OCI-M2 (cell line): ENCODE data around the gene CARS2.
"Not testable (repeated sequence)": the region's sequence is repeated elsewhere in the genome, so short reads cannot be mapped to it uniquely, and the experiment has no call there.

ENCODE experiments used
- DNase-seq: peaks from one replicate; lab custom pipeline; 2025; ENCODE audit not compliant: unreplicated experiment; lab: John Stamatoyannopoulos, UW

The CARS2 gene

GRCh38 chr13:110705826-110706569 lies at the start of gene CARS2:
Gene CARS2 (minus strand): TSS chr13:110706116. CDS start chr13:110706093, 23 bp downstream.
- peak; percentile 32 for DNase-seq

- no peak for DNase-seq
Measured at GRCh38 chr13:110748271-110748670, 42.4 kb upstream of the CARS2 start.

- DNase-seq, result no peak
Measured at GRCh38 chr13:110746438-110746837, 40.5 kb upstream of the CARS2 start.

- DNase-seq, result no peak
Measured at GRCh38 chr13:110743687-110744086, 37.8 kb upstream of the CARS2 start.

GRCh38 chr13:110737555-110737954 lies 31.6 kb upstream of the CARS2 start:
- no peak for DNase-seq

GRCh38 chr13:110734561-110734960 lies 28.6 kb upstream of the CARS2 start:
- no peak for DNase-seq

GRCh38 chr13:110731072-110731471 lies 25.2 kb upstream of the CARS2 start:
- DNase-seq, result no peak

GRCh38 chr13:110726726-110727125 lies 20.8 kb upstream of the CARS2 start:
- DNase-seq, result no peak

GRCh38 chr13:110726153-110726552 lies 20.2 kb upstream of the CARS2 start:
- DNase-seq, result not testable (repeated sequence)

- no peak for DNase-seq
Measured at GRCh38 chr13:110723598-110723997, 17.7 kb upstream of the CARS2 start.

GRCh38 chr13:110722971-110723370 lies 17.1 kb upstream of the CARS2 start:
- no peak for DNase-seq

- no peak for DNase-seq
Measured at GRCh38 chr13:110719036-110719710, 13.3 kb upstream of the CARS2 start.

GRCh38 chr13:110716247-110716515 lies 10.3 kb upstream of the CARS2 start:
- no peak for DNase-seq

GRCh38 chr13:110715395-110716246 lies 9.7 kb upstream of the CARS2 start:
- peak; percentile 82 for DNase-seq

- no peak for DNase-seq
Measured at GRCh38 chr13:110714797-110715394, 9.0 kb upstream of the CARS2 start.

GRCh38 chr13:110713981-110714796 lies 8.3 kb upstream of the CARS2 start:
- DNase-seq, result no peak

- no peak for DNase-seq
Measured at GRCh38 chr13:110713642-110713952, 7.7 kb upstream of the CARS2 start, which contains the start of gene ING1. Gene ING1 (plus strand): TSS chr13:110713700. CDS start chr13:110714150, 450 bp downstream.

GRCh38 chr13:110712849-110713641 lies 7.1 kb upstream of the CARS2 start:
- DNase-seq, result peak; percentile 83

- DNase-seq, result no peak
Measured at GRCh38 chr13:110712081-110712848, 6.3 kb upstream of the CARS2 start.
